Measurements from ENCODE around the gene OR51B2. TPM values are rescaled to one million over a fixed set of nuclear protein-coding genes. Genes with fewer than 3 reads are reported as not detected.

The OR51B2 gene
- total RNA-seq, 1 experiment from 2014 or later: 17.1 TPM

- Histone ChIP-seq H3K27me3 (ENCODE audit: insufficient read depth, low read length) (no peaks in the 10 kb centered on the region), H3K27ac (ENCODE audit: low read depth, low read length) (no peak overlapping the region), H3K4me1 (ENCODE audit: control insufficient read depth in 1 of 2, insufficient read depth in 2 of 2, low read length in 2 of 2) (peaks cover 3 to 67% of the 10 kb centered on the region in 2 experiments; a peak in 2 of 4 replicates), H3K36me3 (ENCODE audit: control insufficient read depth in 1 of 2, insufficient read depth in 2 of 2, low read length in 2 of 2) (peaks cover 0 to 26% of the 10 kb centered on the region in 2 experiments; a peak in 2 of 4 replicates), H4K20me1 (ENCODE audit: insufficient read depth) (peaks cover 34% of the 10 kb centered on the region), H3K9ac (ENCODE audit: low read length) (no peak overlapping the region), H3K79me2 (ENCODE audit: insufficient read depth, low read length) (peaks cover 96% of the 10 kb centered on the region), H3K9me3 (ENCODE audit: control insufficient read depth in 1 of 2, insufficient read depth in 1 of 2, low read depth in 1 of 2, low read length in 2 of 2) (no peaks in the 10 kb centered on the region), H2AFZ (ENCODE audit: low read depth, low read length, poor library complexity, severe bottlenecking) (no peak overlapping the region), H3K9me2 (ENCODE audit: insufficient read depth) (no peaks in the 10 kb centered on the region), H3K4me3 (replicated peaks in 1 of 2; ENCODE audit: low read depth in 1 of 2, low read length in 2 of 2) (no peak overlapping the region), H3K4me2 (ENCODE audit: low read length) (no peak overlapping the region)
- intact Hi-C loops (cut with micrococcal nuclease): no loop called here
- no TSS peak for BruUV-seq (replicated peaks)
- DNase-seq (ENCODE audit: low read depth, low spot score) (no peak), ATAC-seq (0 out of 2 replicates have a peak, but pooled peaks have one; percentile 16)
- RAD21 ChIA-PET (ENCODE audit: low non-redundant PET in 1 of 2, low total read pairs in 2 of 2, uncharacterized antibody in 2 of 2, unreplicated experiment in 2 of 2): no interaction called here
- CTCF ChIA-PET: no interaction called here
- TF ChIP-seq RAD21 (IDR thresholded peaks at IDR 0.05; ENCODE audit: low read depth) (peak; percentile 12; the same call in 1 of the 2 replicates), ZFX (IDR thresholded peaks at IDR 0.05) (no peak)
- POLR2A ChIA-PET: no interaction called here
Measured at GRCh38 chr11:5369789-5370188, 45.7 kb upstream of the OR51B2 start.

GRCh38 chr11:5368502-5369043 is 44.5 kb upstream of the OR51B2 start:
- Histone ChIP-seq H4K20me1 (ENCODE audit: insufficient read depth) (peaks cover 44% of the 10 kb centered on the region), H3K4me3 (replicated peaks in 1 of 2; ENCODE audit: low read depth in 1 of 2, low read length in 2 of 2) (no peak overlapping the region), H3K79me2 (ENCODE audit: insufficient read depth, low read length) (peaks cover 99% of the 10 kb centered on the region), H3K9me3 (ENCODE audit: control insufficient read depth in 1 of 2, insufficient read depth in 1 of 2, low read depth in 1 of 2, low read length in 2 of 2) (no peaks in the 10 kb centered on the region), H3K4me1 (ENCODE audit: control insufficient read depth in 1 of 2, insufficient read depth in 2 of 2, low read length in 2 of 2) (peaks cover 3 to 78% of the 10 kb centered on the region in 2 experiments; a peak in 2 of 4 replicates), H3K9ac (ENCODE audit: low read length) (no peak overlapping the region), H3K4me2 (ENCODE audit: low read length) (no peak overlapping the region; the same call in 1 of the 2 replicates), H3K36me3 (ENCODE audit: control insufficient read depth in 1 of 2, insufficient read depth in 2 of 2, low read length in 2 of 2) (peaks cover 0 to 34% of the 10 kb centered on the region in 2 experiments; a peak in 2 of 4 replicates), H3K9me2 (ENCODE audit: insufficient read depth) (no peaks in the 10 kb centered on the region), H3K27ac (ENCODE audit: low read depth, low read length) (no peak overlapping the region), H3K27me3 (ENCODE audit: insufficient read depth, low read length) (no peaks in the 10 kb centered on the region), H2AFZ (ENCODE audit: low read depth, low read length, poor library complexity, severe bottlenecking) (no peak overlapping the region)
- BruUV-seq (replicated peaks): no TSS peak
- TF ChIP-seq ZNF274 (IDR thresholded peaks at IDR 0.05; ENCODE audit: low read depth, low read length) (no peak), CTCF (IDR thresholded peaks at IDR 0.05 in 2 of 3, conservative IDR thresholded peaks at IDR 0.05 in 1 of 3; ENCODE audit: borderline replicate concordance in 1 of 3, insufficient read depth in 1 of 3, low read depth in 2 of 3, low read length in 2 of 3) (no peak), ATF3 (IDR thresholded peaks at IDR 0.05) (no peak), POLR2AphosphoS5 (IDR thresholded peaks at IDR 0.05; ENCODE audit: low read depth, low read length) (no peak), POLR2A (IDR thresholded peaks at IDR 0.05; ENCODE audit: borderline replicate concordance, extremely low read depth, insufficient read depth, insufficient read length) (no peak), ELF1 (IDR thresholded peaks at IDR 0.05; ENCODE audit: borderline replicate concordance, low read depth) (no peak), SIN3A (IDR thresholded peaks at IDR 0.05; ENCODE audit: low read depth) (no peak), TCF7L2 (IDR thresholded peaks at IDR 0.05; ENCODE audit: borderline replicate concordance, extremely low read depth, insufficient read depth, insufficient read length) (no peak), JUND (IDR thresholded peaks at IDR 0.05) (no peak), RAD21 (IDR thresholded peaks at IDR 0.05; ENCODE audit: low read depth) (no peak), CEBPB (IDR thresholded peaks at IDR 0.05; ENCODE audit: low read depth) (no peak), ZBTB33 (IDR thresholded peaks at IDR 0.05; ENCODE audit: extremely low read depth, insufficient replicate concordance, low read length) (no peak), EZH2 (IDR thresholded peaks at IDR 0.05) (no peak), ZFX (IDR thresholded peaks at IDR 0.05) (no peak)
- ChIA-PET POLR2A (no interaction called here), RAD21 (ENCODE audit: low non-redundant PET in 1 of 2, low total read pairs in 2 of 2, uncharacterized antibody in 2 of 2, unreplicated experiment in 2 of 2) (no interaction called here), CTCF (no interaction called here)
- intact Hi-C loops (cut with micrococcal nuclease): no loop called here
- no peak for DNase-seq (ENCODE audit: low read depth, low spot score)
- no peak for ATAC-seq

All from HCT116 (cell line).